Stimulated activated CD4-positive, alpha-beta T cell treated with anti-CD3 and anti-CD28 coated beads, TNF-alpha, amount 100 ng/mL, for 4 hours (primary cell): ENCODE measurements around the gene AKAP13.

Experiments used
- DNase-seq, 3 experiments: peaks; one replicate each; pipeline ENCODE4 v3.0.0-alpha.2; 2020; ENCODE audit warnings: low read depth in 3 of 3

The AKAP13 gene

DNA sequence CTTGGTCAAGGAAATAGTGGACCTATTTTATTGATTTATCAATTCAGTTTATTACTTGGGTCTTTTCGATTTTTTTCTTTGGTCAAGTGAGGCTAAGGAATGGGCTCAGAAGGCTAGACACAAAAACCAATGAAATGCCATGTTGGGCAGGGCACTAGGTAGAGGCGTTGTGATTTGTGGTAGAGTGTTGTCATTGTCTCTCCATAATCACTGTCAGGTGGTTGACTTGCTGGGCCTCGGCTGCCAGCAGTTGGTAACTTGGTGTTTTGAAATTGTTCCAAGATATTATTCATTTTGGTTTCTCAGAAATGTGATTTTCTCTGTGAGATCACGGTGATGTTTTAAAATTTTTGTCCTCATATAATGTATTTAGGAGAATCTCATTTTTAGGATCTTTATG, 240.7 kb downstream of the AKAP13 start:
- DNase-seq: no peak

DNA sequence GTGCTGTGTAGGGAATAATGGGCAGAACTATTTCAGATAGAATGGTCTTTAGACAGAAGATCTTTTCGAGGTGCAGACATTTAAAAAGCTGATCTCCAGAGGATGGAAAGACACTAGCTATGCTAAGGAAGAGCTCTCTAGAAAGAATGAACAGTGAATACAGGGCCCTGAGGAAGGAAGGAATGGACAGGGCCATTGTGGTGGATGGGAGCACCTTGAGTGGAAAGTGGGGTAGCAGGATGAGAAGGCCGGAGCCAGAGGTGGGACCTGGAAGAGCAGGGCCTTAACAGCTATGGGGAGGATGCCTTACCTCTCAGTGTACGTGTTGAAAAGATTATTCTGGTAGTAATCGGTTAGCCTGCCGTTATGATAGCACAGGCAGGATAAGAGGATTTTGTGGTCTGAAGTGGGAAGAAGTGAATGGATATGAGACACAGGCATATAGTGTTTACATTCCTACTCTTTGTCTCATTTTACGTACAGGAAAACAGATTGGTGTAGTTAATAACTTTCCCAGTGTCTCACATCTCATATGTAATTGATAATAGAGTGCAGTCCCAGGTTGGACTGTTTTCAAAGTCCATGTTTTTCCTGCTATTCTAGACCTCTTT, 241.9 kb downstream of the AKAP13 start:
- no peak for DNase-seq

DNA sequence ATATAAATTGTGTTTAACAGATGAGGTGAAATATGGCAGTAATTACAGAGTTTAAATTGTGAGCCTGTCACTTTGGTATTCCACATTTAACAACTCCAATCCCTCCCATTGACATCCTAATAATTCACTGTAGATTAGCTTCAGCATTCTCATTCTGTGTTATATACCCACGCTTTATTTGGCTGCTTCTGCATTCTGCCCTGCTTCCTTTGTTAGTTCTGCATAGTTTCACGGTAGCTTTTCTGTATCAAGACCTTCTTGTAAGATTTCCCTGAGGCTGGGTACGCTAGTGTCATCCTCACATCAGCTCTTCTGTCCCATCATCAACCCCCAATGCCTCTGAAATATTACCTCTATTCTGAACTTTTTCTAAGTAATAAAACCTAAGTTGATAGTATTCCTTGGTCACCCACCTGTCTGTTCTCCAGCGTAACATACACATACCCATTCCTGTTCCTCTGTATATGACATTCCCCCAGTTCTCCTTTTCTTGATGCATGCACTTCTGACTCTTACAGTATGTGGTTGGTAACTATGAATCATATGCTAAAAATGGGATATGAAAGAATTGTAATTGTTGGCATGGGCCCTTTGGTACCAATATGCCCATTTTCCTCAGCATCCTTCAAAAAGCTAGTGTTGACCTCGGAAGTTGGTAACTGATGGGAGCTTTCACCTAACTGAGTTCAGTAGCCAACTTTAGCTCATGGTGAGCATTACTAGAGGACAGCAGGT, 243.1 kb downstream of the AKAP13 start:
- no peak for DNase-seq

DNA sequence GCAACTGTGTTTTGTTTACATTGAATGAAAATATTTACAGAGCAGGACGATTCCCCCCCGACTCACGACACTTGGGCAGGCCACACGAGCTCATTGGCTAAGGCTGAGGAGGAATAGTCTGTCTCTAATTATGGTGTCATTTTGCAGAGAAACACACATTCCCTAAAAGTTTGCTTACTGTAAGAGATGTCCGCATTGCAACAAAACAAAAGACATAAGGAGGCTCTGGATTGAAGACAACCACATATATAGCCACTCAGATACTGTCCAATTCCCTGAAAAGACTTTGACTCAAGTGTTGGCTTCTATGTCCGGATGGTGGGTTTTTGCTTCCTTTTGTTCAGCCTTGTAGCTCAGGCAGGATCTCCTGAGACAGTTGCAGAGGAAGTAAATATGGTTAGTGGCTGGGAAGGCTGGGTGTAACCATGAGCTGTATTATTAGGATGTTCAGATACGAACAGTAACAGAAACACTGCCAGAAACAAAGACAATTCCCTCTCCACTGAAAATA, 243.9 kb downstream of the AKAP13 start:
- no peak for DNase-seq

DNA sequence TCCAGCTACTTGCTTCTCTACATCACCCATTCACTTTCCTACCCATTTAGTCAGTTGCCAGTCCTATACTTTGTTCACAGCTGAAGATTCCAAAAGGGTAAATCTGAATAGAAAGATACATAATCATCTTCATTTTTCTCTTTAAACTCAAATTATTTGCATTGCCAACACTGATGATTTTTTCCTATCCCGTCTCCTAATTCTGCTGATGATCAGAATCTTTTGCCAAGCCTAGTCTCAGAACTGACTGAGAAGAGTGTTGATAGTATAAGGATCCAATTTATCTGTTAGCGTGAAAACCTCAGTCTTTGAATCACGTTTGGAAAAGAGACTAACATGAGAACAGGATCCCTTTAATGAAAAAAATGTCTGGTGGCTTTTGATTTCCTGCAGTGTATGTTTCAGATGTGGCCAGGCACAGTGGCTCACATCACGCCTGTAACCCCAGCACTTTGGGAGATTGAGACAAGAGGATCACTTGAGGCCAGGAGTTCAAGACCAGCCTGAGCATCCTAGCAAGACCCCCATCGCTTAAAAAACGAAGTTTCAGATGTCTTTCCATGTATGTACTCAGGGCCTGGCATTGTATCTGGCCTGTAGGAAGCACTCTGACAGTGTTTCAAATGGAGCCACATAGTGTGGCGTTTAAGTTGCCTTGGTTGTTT, 244.9 kb downstream of the AKAP13 start:
- no peak for DNase-seq

DNA sequence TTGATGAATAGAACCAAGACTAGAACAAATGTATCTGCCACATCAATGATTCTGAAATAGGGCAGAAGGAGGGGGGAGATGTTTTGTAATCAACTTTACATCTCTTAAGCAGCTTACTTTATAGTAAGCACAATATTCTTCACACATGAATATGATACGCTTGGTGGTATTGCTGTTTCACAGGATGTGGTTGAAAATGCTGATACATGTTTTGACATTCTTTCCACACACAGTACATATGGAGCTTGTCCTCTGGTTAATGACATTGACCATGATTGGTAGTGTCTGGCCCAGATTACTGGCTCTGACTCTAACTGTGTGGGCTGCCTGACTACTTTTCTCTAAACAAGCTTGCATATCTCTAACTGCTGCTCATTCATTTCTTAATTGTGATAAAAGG, 245.5 kb downstream of the AKAP13 start:
- no peak for DNase-seq

DNA sequence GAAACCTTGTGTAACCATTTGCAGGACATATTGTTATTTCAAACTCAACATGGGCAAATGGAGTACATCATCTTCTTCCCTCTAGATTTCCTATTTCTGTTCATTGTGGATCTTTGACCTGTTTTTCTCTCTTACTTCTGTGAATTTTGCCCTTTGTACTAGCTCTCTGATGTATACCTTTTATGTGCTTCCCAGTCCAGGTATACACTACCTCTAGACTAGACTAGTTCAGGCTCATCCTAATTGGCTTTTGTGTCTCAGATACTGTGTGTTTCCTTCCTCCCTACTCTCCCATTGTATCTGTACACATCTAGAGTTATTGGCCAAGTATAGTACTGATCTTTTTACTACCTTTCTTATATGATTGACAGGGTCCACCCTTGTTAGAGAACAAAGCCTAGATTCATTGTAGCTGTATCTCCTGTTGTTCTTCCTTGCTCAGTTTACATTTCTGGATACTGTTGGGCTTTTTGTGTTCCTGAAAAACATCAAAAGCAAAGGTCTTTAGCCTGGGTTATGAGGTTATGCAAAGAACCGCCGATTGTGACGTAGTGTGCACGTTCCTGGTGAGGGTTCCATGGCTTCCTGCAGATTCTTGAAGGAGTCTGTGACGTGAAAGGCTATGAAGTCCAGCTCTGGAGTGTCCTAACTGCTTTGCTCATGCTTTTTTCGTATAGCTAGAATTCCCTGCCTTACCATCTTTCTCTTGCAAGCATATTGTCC, 247.0 kb downstream of the AKAP13 start:
- no peak for DNase-seq

DNA sequence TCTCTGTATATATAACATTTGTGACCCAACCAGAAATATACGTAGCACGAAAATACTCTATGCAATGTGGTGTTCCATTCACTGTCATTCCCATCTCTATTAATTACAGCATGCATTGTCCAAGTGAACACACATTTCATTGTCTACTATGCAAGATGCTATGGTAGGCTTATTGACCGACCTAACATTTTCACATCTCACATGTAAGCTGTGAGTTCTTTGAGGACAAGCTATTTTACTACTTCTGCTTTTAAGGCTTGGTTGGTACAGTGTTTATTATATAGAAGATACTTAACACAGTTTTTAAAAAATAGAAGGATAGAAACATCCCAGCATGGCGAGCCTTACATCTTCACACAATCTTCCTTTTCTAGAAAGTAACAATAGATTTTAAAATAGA, 249.9 kb downstream of the AKAP13 start:
- DNase-seq: no peak

DNA sequence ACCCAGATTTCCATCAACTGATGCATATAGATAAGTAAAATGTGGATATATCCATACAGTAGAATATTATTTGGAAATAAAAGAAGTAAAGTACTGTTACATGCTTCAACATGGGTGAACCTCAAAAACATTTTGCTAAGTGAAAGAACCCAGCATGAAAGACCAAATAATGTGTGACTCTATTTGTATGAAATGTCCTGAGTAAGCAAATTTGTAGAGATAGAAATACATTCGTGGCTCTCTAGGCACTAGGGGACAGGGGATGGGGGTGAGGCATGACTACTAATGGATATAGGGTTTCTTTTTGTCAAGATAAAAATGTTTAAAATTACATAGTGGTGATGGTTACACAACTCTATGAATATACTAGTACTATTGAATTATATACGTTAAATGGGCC, 250.6 kb downstream of the AKAP13 start:
- DNase-seq: no peak

DNA sequence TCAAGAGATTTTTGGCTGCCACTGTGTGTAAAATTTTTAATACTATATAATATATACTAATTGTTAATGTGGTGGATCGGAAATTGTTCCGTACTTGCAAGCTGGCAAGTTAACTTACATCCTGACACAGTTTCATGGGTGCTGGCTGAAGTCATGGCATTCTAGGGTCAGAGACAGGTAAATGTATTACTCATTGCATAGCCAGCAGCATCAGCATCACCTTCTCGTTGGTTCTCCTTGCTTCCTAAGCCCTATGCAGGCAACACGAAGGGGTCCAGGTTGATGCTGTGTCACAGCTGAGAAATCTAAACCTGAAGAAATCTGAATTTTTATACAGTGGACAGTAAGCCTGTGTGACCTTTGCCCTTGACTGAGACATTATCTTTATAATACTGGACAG, 251.6 kb downstream of the AKAP13 start:
- no peak for DNase-seq

DNA sequence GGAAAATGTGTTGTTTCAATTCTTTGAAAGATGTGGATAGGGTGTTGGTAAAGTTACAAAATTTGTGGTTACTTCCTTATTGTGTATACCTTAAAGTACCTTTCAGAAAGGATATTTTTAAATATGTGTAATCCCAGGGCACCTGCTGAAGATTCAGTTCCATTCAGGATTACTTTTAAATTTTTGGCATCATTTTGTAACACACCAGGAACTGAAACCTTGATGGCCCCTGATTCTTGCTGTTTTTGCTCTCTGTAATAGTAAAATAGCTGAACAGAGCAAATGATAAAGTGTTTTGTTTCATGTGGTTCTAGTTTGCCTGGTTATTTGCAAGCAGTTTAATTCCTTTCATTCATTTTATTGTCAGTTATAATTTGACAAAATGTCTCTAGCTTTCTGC, 253.5 kb downstream of the AKAP13 start:
- no peak for DNase-seq

DNA sequence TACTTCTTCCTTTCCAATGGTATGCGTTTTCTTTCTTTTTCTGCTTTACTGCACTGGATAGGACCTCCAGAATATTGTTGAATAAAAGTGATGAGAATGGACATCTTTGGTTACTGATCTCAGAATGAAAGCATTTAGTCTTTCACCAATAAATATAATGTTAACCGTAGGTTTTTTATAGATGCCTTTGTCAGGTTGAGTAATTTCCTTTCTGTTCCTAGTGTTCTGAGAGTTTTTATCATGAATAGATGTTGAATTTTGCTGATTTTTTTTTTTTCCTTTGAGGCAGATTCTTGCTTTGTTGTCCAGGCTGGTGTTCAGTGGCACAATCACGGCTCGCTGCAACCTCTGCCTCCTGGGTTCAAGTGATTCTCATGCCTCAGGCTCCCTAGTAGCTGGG, 255.9 kb downstream of the AKAP13 start:
- no peak for DNase-seq

DNA sequence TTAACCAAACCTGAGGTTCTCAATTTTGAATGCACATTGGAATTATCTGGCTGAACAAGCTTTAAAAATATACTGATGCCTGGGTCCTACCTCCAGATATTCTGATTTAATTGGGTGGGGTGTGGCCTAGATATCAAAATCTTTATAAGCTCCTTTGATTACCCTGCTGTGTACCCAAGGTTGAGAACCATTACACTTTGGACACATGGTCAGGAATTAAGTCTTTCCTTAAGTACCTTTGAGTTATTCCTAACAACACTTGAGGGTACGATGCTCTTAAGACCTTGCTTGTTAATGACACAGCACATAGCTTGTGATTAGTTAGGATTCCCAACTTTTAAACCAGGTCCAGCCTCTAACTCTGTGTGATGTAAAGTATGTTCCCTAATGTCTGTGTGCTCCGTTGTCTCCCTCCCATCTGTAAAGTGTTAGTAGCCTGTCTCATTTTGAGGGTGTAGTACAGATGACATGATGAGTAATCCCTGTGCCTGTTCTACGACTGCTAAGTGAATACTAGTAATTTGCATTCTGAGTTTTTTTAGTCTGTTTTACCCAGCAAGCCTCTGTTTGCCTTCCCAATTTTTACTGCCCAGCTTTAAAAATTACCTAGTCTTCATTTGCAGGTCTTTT, 259.5 kb downstream of the AKAP13 start:
- DNase-seq: no peak

DNA sequence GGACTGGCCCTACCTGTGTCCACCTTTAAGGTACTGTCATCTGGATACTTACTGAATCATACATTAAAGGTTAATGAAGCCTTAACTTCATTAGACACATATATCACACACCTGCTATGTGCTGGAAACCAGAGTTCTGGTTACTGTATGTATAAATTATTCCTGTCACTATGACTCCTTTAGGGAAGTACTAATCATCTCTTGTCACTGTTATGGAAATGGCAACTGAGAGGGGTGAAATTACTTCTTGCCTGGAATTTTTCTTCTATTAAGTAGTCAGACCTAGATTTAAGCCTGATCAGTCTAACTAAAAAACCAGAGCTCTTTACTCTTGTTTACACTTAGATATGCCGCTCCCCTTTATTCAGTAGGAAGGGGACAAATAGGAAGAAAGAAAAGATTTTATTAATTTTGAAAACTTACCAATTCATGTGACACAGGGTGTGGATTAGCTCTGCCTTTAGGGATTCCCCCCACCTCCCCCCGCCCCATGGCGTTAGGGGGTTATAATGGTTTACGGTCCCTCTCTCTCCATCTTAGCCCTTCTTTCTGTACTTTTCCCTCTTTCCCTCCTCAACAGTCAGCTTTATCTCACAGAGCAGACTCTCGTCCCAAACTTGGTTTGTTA, 261.8 kb downstream of the AKAP13 start:
- no peak for DNase-seq

DNA sequence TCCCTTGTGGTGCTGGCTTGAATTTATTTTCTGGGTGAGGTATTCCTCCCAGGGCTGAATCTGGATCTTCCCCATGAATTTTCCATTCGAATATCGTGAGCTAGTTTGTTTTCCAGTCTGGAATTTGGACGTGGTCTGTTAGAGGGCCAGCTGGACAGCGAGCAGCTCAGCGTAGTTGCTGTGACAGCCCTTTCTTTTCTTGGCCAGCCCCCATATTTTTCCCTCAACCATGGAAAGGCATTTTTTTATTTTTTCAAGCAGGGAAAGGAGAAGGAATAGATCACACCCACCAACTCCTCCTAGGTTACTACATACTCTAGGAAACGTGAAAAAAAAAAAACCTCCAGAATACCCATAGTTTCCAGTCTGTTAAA, 262.3 kb downstream of the AKAP13 start:
- no peak for DNase-seq

DNA sequence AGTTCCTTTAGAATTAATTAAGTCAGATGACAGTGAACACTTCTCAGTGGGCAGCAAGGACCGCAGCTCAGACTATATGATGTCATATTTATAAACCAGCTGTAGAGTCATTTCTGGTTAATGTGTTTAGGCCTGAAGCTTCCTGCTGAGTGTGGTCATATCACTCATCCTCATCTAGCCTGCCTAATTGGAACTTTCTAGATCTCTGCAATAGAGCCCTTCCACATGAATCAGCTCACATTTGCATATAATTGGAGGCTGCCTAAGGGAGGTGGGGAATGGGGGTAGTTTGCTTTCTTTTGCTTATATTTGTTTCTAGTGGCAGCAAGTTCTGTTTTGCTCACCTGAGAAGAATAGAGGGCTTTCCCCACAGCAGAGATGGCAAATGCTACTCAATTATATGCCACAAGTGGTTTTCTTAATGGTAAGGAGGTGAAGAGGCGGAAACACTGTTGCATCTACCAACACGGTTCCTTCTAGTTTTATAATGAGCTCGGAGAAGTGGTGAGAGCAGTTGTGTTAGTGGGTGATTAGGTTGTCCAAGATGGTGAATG, 266.2 kb downstream of the AKAP13 start:
- DNase-seq: no peak

DNA sequence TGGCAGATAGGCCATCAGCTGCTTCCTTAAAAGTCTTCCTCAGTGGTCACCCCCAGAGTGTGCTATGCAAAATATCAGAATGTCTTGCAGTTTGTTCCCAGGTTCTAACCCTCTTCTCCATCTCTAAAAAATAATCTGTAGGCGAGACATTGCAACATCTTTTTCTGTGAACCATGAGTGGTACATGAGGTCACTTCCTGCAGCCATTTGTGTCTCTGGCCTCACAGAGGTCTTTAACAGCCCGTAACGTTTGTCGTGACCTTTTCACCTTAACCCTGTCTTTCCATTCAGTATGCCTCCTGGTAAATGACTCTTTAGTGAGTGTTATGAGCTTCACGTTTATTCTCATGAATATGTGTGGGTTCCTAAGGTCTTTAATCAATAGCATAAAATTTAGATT, 269.0 kb downstream of the AKAP13 start:
- no peak for DNase-seq

DNA sequence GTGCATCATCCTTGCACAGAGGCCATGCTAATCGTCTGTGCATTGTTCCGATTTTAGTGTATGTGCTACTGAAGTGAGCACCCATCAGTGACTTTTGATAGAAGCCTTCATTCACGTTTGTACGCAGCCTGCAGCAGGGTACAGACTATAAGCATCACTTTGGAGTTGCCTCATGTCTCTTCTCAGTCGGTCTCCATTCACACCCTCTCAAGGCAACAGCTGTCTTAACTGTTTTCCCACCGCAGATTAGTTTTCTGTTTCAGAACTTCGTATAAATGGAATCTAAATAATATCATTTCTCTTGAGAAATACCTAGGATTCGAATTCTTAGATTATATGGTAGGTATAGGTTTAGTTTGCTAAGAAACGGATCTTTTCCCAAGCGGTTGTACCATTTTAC, 271.1 kb downstream of the AKAP13 start:
- no peak for DNase-seq

DNA sequence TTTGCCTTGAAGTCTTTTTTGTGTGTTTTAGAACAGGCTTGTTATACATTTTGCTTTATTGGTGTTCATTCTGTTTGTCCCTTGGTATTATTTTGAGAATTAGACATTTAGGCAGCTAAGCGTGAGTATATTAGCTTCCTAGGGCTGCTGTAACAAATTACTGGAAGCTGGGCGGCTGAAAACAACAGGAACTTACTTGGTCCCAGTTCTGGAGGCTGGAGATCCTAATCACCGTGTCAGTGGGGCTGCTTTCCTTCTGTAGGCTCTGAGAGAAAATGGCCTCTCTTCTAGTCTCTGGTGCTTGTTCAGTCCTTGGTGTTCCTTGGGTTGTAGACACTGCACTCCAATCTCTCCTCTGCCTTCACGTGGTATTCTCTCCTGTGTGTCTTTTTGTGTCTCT, 272.1 kb downstream of the AKAP13 start:
- no peak for DNase-seq

DNA sequence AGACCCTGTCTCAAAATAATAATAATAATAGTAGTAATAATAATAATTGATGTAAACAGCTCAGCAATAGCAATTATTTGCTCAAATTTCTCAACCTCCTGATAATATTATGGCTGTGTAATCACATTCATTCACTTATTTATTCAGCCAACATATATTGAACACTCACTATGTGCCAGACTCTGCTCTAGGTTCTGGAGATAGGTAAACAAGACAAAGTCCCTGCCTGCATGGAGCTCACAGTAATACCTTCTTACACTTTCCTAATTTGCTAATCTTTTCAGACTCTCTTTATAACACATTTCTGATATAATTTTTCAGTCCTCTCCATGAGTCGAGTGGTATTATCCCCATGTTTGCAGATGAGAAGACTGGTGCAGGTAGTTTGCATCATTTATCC, 276.7 kb downstream of the AKAP13 start:
- no peak for DNase-seq

DNA sequence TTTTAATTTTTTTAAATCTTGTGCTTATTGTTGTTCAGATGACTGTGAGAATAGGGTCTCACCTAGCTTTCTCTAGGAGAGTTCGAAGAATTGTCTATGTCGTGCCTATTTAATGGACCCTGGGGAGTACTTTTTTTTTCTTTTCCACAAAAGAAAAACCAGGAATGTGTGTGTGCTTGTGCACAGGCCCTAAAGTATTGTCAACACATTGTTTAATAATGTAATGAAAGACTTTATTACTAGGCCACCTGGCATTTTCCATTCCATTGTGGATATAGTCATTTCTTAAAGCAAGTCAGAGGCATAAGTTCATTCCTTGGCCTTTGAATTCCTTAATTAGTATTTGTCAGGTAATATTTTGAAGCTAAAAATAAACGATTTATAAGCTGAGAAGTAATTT, 278.4 kb downstream of the AKAP13 start:
- no peak for DNase-seq
